ENCODE measurements around the gene LHX4.

GRCh38 chr1:180311011-180311730, 81.1 kb downstream of the LHX4 start:
- TF ChIP-seq POLR2A (IDR thresholded peaks at IDR 0.05; ENCODE audit: low read depth, low read length) (no peak), CTCF (conservative IDR thresholded peaks at IDR 0.05; ENCODE audit: low read depth, low read length) (no peak), RAD21 (IDR thresholded peaks at IDR 0.05; ENCODE audit: low read length) (no peak), USF2 (IDR thresholded peaks at IDR 0.05; ENCODE audit: low read depth, low read length) (no peak), SMC3 (IDR thresholded peaks at IDR 0.05; ENCODE audit: low read depth, low read length) (no peak), BHLHE40 (IDR thresholded peaks at IDR 0.05; ENCODE audit: low read depth, low read length) (no peak), ELK1 (IDR thresholded peaks at IDR 0.05; ENCODE audit: borderline replicate concordance, low read depth, low read length) (no peak), CEBPB (IDR thresholded peaks at IDR 0.05; ENCODE audit: low read depth, low read length) (no peak), RCOR1 (IDR thresholded peaks at IDR 0.05; ENCODE audit: insufficient replicate concordance, low read length) (no peak), NFE2L2 (IDR thresholded peaks at IDR 0.05; ENCODE audit: low read depth, low read length) (no peak), MXI1 (IDR thresholded peaks at IDR 0.05; ENCODE audit: borderline replicate concordance, low read depth, low read length) (no peak), FOS (IDR thresholded peaks at IDR 0.05; ENCODE audit: low read depth, low read length) (no peak)

Measured in IMR-90 (cell line).